Measurements from ENCODE around the gene CLCF1. TPM values are rescaled to one million over a fixed set of nuclear protein-coding genes. Genes with fewer than 3 reads are reported as not detected.

Gene CLCF1
- total and polyA plus RNA-seq, 2 of the 13 experiments (the other 11 are each of a cell fraction or from before 2014, with no cell fraction given), result 0.49 to 0.78 TPM

DNA sequence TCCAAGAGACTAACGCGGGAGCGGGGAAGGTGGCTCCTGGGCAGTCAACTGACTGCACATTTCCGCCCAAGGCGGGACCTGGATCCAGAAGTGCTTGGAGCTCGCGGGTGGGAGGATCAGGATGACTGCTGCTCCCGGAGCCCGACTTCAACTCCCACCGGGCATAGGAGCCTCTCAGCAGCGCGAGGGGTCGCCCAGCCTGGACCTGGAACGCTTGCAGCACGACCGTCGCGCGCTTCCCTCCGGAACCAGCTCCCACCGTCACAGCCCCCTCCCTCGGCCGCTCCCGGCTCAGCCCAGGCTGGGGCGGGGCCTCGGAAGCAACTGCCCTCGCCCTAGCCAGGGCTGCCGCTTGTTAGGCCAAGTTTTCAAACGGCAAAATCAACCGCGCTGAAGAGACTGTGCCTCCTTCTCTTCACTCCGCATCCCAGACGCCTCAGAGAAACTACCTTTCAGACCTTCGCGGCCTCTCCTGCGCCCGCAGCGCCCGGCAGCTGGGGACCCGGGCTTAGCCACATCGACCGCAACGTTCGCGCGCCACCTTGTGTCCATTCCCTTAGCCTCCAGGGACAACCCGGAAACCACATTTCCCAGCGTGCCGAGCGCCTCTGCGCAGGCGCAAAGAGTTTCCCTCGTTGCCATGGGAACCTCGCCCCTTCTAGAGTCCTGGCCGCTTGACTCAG, 56.1 kb downstream of the CLCF1 start (continued):
- no peak for TF ChIP-seq RBM39 (IDR thresholded peaks at IDR 0.05; ENCODE audit: low read depth, low read length, poor library complexity, severe bottlenecking)
- TF ChIP-seq, protein P1, sequence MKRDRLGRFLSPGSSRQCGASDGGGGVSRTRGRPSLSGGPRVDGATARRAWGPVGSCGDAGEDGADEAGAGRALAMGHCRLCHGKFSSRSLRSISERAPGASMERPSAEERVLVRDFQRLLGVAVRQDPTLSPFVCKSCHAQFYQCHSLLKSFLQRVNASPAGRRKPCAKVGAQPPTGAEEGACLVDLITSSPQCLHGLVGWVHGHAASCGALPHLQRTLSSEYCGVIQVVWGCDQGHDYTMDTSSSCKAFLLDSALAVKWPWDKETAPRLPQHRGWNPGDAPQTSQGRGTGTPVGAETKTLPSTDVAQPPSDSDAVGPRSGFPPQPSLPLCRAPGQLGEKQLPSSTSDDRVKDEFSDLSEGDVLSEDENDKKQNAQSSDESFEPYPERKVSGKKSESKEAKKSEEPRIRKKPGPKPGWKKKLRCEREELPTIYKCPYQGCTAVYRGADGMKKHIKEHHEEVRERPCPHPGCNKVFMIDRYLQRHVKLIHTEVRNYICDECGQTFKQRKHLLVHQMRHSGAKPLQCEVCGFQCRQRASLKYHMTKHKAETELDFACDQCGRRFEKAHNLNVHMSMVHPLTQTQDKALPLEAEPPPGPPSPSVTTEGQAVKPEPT (CRISPR knock-in tag; IDR thresholded peaks at IDR 0.05; ENCODE audit: low read depth), result peak; percentile 70
- no peak for TF ChIP-seq CREB1 (IDR thresholded peaks at IDR 0.05)
- TF ChIP-seq CREB1 (CRISPR knock-in tag; IDR thresholded peaks at IDR 0.05), result 0 out of 2 replicates have a peak, but pooled peaks have one; percentile 22
- TF ChIP-seq CENPT (CRISPR knock-in tag; IDR thresholded peaks at IDR 0.05; ENCODE audit: low read depth), result no peak
- peak; percentile 68; the same call in 1 of the 2 replicates for TF ChIP-seq SP4 (CRISPR knock-in tag; IDR thresholded peaks at IDR 0.05)
- TF ChIP-seq ZNF607 (CRISPR knock-in tag; IDR thresholded peaks at IDR 0.05; ENCODE audit: borderline replicate concordance), result peak; percentile 71; the same call in 1 of the 2 replicates
- TF ChIP-seq NCOR1 (IDR thresholded peaks at IDR 0.05; ENCODE audit: borderline replicate concordance, low read length), result no peak
- TF ChIP-seq ZNF512 (CRISPR knock-in tag; IDR thresholded peaks at IDR 0.05), result no peak
- TF ChIP-seq, protein P2, sequence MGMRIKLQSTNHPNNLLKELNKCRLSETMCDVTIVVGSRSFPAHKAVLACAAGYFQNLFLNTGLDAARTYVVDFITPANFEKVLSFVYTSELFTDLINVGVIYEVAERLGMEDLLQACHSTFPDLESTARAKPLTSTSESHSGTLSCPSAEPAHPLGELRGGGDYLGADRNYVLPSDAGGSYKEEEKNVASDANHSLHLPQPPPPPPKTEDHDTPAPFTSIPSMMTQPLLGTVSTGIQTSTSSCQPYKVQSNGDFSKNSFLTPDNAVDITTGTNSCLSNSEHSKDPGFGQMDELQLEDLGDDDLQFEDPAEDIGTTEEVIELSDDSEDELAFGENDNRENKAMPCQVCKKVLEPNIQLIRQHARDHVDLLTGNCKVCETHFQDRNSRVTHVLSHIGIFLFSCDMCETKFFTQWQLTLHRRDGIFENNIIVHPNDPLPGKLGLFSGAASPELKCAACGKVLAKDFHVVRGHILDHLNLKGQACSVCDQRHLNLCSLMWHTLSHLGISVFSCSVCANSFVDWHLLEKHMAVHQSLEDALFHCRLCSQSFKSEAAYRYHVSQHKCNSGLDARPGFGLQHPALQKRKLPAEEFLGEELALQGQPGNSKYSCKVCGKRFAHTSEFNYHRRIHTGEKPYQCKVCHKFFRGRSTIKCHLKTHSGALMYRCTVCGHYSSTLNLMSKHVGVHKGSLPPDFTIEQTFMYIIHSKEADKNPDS (CRISPR knock-in tag; IDR thresholded peaks at IDR 0.05), result no peak
- peak; percentile 93 for TF ChIP-seq ZNF576 (CRISPR knock-in tag; IDR thresholded peaks at IDR 0.05)
- no peak for TF ChIP-seq ZNF7 (CRISPR knock-in tag; IDR thresholded peaks at IDR 0.05)
- TF ChIP-seq ZNF737 (CRISPR knock-in tag; IDR thresholded peaks at IDR 0.05; ENCODE audit: borderline replicate concordance), result peak; percentile 25; the same call in 1 of the 2 replicates
- no peak for TF ChIP-seq ZNF646 (CRISPR knock-in tag; IDR thresholded peaks at IDR 0.05)
- no peak for TF ChIP-seq NAIF1 (CRISPR knock-in tag; IDR thresholded peaks at IDR 0.05; ENCODE audit: borderline replicate concordance)
- no peak for TF ChIP-seq SYNCRIP (IDR thresholded peaks at IDR 0.05; ENCODE audit: insufficient read depth, low read depth, low read length)

Data from HepG2 (cell line).